PC-3 (cell line): ENCODE data around the gene TMEM41B.
"Not testable (repeated sequence)": the region's sequence is repeated elsewhere in the genome, so short reads cannot be mapped to it uniquely, and the experiment has no call there.

ENCODE experiments used
- CTCF ChIP-seq: fragments of 300-600 bp; sonication (generic); conservative IDR thresholded peaks from 2 replicates; pipeline ENCODE4 v1.5.1; 2017; ENCODE audit warnings: antibody characterized with exemption, low read depth, mild to moderate bottlenecking, low read length
- EZH2phosphoT487 ChIP-seq: fragments of 300-600 bp; sonication (generic); IDR thresholded peaks from 2 replicates; pipeline ENCODE4 v1.6.1; 2018; ENCODE audit warnings: mild to moderate bottlenecking, antibody characterized with exemption, low read length, borderline replicate concordance

GRCh38 chr11:9236242-9236641 is 78.2 kb downstream of the TMEM41B start:
- not testable (repeated sequence) for TF ChIP-seq EZH2phosphoT487, CTCF
